ENCODE results near the gene TASOR2.

The TASOR2 gene

GRCh38 chr10:5688587-5688986, 3.9 kb downstream of the TASOR2 start:
- no peak for DNase-seq

GRCh38 chr10:5691786-5692185, 7.1 kb downstream of the TASOR2 start:
- DNase-seq: no peak

- DNase-seq: no peak
Observed at GRCh38 chr10:5692461-5693358, 8.1 kb downstream of the TASOR2 start.

GRCh38 chr10:5694573-5694972, 9.9 kb downstream of the TASOR2 start:
- no peak for DNase-seq

GRCh38 chr10:5697342-5697741, 12.7 kb downstream of the TASOR2 start:
- no peak for DNase-seq

- DNase-seq: no peak
Observed at GRCh38 chr10:5698062-5698461, 13.4 kb downstream of the TASOR2 start.

- no peak for DNase-seq
Observed at GRCh38 chr10:5708356-5708755, 23.7 kb downstream of the TASOR2 start.

GRCh38 chr10:5709865-5710264, 25.2 kb downstream of the TASOR2 start:
- no peak for DNase-seq

- no peak for DNase-seq
Observed at GRCh38 chr10:5710859-5711258, 26.2 kb downstream of the TASOR2 start.

GRCh38 chr10:5711642-5712041, 27.0 kb downstream of the TASOR2 start:
- no peak for DNase-seq

GRCh38 chr10:5719546-5719945, 34.9 kb downstream of the TASOR2 start:
- no peak for DNase-seq

GRCh38 chr10:5720182-5720581, 35.5 kb downstream of the TASOR2 start:
- DNase-seq: no peak

- no peak for DNase-seq
Observed at GRCh38 chr10:5723692-5724091, 39.1 kb downstream of the TASOR2 start.

- no peak for DNase-seq
Observed at GRCh38 chr10:5730766-5731165, 46.1 kb downstream of the TASOR2 start.

GRCh38 chr10:5731559-5731958, 46.9 kb downstream of the TASOR2 start:
- DNase-seq: no peak

- no peak for DNase-seq
Observed at GRCh38 chr10:5732141-5732540, 47.5 kb downstream of the TASOR2 start.
